NB4 (cell line): ENCODE data around the gene MRPS22.

ENCODE experiments used
- MYC ChIP-seq: IDR thresholded peaks from 2 replicates; pipeline ENCODE4 v1.6.1; 2011; ENCODE audit warnings: low read depth, low read length
- TF ChIP-seq, protein P1 (sequence below): IDR thresholded peaks from one replicate; pipeline ENCODE4 v1.5.1; 2012; ENCODE audit warnings: low read depth, low read length
- TF ChIP-seq, protein P2 (sequence below): IDR thresholded peaks from 2 replicates; pipeline ENCODE4 v1.6.1; 2011; ENCODE audit warnings: low read depth, low read length

- TF ChIP-seq, protein P1, sequence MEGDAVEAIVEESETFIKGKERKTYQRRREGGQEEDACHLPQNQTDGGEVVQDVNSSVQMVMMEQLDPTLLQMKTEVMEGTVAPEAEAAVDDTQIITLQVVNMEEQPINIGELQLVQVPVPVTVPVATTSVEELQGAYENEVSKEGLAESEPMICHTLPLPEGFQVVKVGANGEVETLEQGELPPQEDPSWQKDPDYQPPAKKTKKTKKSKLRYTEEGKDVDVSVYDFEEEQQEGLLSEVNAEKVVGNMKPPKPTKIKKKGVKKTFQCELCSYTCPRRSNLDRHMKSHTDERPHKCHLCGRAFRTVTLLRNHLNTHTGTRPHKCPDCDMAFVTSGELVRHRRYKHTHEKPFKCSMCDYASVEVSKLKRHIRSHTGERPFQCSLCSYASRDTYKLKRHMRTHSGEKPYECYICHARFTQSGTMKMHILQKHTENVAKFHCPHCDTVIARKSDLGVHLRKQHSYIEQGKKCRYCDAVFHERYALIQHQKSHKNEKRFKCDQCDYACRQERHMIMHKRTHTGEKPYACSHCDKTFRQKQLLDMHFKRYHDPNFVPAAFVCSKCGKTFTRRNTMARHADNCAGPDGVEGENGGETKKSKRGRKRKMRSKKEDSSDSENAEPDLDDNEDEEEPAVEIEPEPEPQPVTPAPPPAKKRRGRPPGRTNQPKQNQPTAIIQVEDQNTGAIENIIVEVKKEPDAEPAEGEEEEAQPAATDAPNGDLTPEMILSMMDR: no peak
- TF ChIP-seq, protein P2, sequence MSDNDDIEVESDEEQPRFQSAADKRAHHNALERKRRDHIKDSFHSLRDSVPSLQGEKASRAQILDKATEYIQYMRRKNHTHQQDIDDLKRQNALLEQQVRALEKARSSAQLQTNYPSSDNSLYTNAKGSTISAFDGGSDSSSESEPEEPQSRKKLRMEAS: no peak
- TF ChIP-seq MYC: no peak
These were observed 31.4 kb upstream of the MRPS22 start for GRCh38 chr3:139312416-139312815.
